Natural killer cell treated with Interleukin-12 subunit alpha and Interleukin-12 subunit beta and Interleukin-15 and Interleukin-18, amount 100 ng/mL, for 72 hours (primary cell): ENCODE data around the gene KITLG. TPM values are rescaled to one million over a fixed set of nuclear protein-coding genes. Genes with fewer than 3 reads are reported as not detected.
"Not testable (repeated sequence)": the region's sequence is repeated elsewhere in the genome, so short reads cannot be mapped to it uniquely, and the experiment has no call there.

Experiments used
- ATAC-seq, 2 donors: fragments of 150-1000 bp; cut with Tn5 transposase in 1 of 2; sonication (Bioruptor Pico), chemical (Tn5 transposase) in 1 of 2; 2 replicates each; pipeline ENCODE4 v1.10.0; 2021
- DNase-seq: peaks from one replicate; pipeline ENCODE4 v3.0.0; 2022; ENCODE audit warnings: low spot score
- H3K27ac Mint-ChIP-seq, 2 donors: 1 replicate in 1 of 2; 2 replicates in 1 of 2; pipeline ENCODE4 v1.8.0; 2022; ENCODE audit warnings: mixed read lengths in 2 of 2, mild to moderate bottlenecking in 1 of 2, moderate library complexity in 1 of 2
- H3K27me3 Mint-ChIP-seq, 2 donors: 1 replicate in 1 of 2; 2 replicates in 1 of 2; pipeline ENCODE4 v1.8.0; 2022; ENCODE audit warnings: mixed read lengths in 2 of 2
- H3K36me3 Mint-ChIP-seq: one replicate; pipeline ENCODE4 v1.8.0; 2022; ENCODE audit warnings: mixed read lengths
- H3K4me1 Mint-ChIP-seq, 2 donors: 1 replicate in 1 of 2; 2 replicates in 1 of 2; pipeline ENCODE4 v1.8.0; 2022; ENCODE audit warnings: low read depth in 2 of 2, mixed read lengths in 2 of 2, mild to moderate bottlenecking in 1 of 2
- H3K4me3 Mint-ChIP-seq: one replicate; pipeline ENCODE4 v1.8.0; 2022; ENCODE audit warnings: mixed read lengths
- H3K9me3 Mint-ChIP-seq: 2 replicates; pipeline ENCODE4 v1.8.0; 2022; ENCODE audit warnings: mixed read lengths
- total RNA-seq, 2 donors: library from RNA; stranded (reverse); gene quantifications; one replicate each; pipeline ENCODE4 v1.2.3, GENCODE V29; 2022

The KITLG gene
- total RNA-seq, 2 donors from 2014 or later, result not detected

- no peak overlapping the region for H3K4me3 Mint-ChIP-seq
- H3K9me3 Mint-ChIP-seq, result peaks cover 11% of the 10 kb centered on the region
- ATAC-seq (no peak), DNase-seq (no peak)
- no peaks in the 10 kb centered on the region for H3K4me1 Mint-ChIP-seq
- H3K36me3 Mint-ChIP-seq, result peaks cover 7% of the 10 kb centered on the region
- H3K27ac Mint-ChIP-seq, result no peak overlapping the region
- H3K27me3 Mint-ChIP-seq, result no peaks in the 10 kb centered on the region
Measured at GRCh38 chr12:88471331-88472045, 108.8 kb downstream of the KITLG start.

- Mint-ChIP-seq H3K4me3 (no peak overlapping the region), H3K36me3 (peaks cover 4% of the 10 kb centered on the region), H3K27me3 (no peaks in the 10 kb centered on the region), H3K27ac (no peak overlapping the region), H3K4me1 (no peaks in the 10 kb centered on the region), H3K9me3 (peaks cover 19% of the 10 kb centered on the region)
- ATAC-seq (no peak), DNase-seq (no peak)
Measured at GRCh38 chr12:88469154-88469553, 111.1 kb downstream of the KITLG start.

GRCh38 chr12:88468581-88468980 lies 111.7 kb downstream of the KITLG start:
- Mint-ChIP-seq H3K4me3 (no peak overlapping the region), H3K9me3 (peaks cover 23% of the 10 kb centered on the region), H3K27ac (no peak overlapping the region), H3K36me3 (peaks cover 4% of the 10 kb centered on the region), H3K27me3 (no peaks in the 10 kb centered on the region), H3K4me1 (no peaks in the 10 kb centered on the region)
- ATAC-seq (no peak), DNase-seq (no peak)

GRCh38 chr12:88466708-88467107 lies 113.6 kb downstream of the KITLG start:
- H3K36me3 Mint-ChIP-seq, H3K4me1 Mint-ChIP-seq, ATAC-seq, DNase-seq, H3K4me3 Mint-ChIP-seq, H3K27ac Mint-ChIP-seq, H3K27me3 Mint-ChIP-seq: not testable (repeated sequence)
- peaks cover 23% of the 10 kb centered on the region for H3K9me3 Mint-ChIP-seq

- H3K4me1 Mint-ChIP-seq, result no peaks in the 10 kb centered on the region
- DNase-seq (no peak), ATAC-seq (no peak)
- no peaks in the 10 kb centered on the region for H3K27me3 Mint-ChIP-seq
- H3K4me3 Mint-ChIP-seq, result no peak overlapping the region
- no peak overlapping the region for H3K27ac Mint-ChIP-seq
- peaks cover 11% of the 10 kb centered on the region for H3K9me3 Mint-ChIP-seq
- no peaks in the 10 kb centered on the region for H3K36me3 Mint-ChIP-seq
Measured at GRCh38 chr12:88458327-88458726, 121.9 kb downstream of the KITLG start.

GRCh38 chr12:88453323-88453722 lies 126.9 kb downstream of the KITLG start:
- Mint-ChIP-seq H3K27ac (no peak overlapping the region), H3K27me3 (no peaks in the 10 kb centered on the region), H3K36me3 (no peaks in the 10 kb centered on the region)

GRCh38 chr12:88451205-88451604 lies 129.1 kb downstream of the KITLG start:
- H3K4me3 Mint-ChIP-seq, result no peak overlapping the region
- H3K27me3 Mint-ChIP-seq, result no peaks in the 10 kb centered on the region
- H3K27ac Mint-ChIP-seq, result no peak overlapping the region
- DNase-seq (no peak), ATAC-seq (no peak)
- peaks cover 6% of the 10 kb centered on the region for H3K9me3 Mint-ChIP-seq
- H3K4me1 Mint-ChIP-seq, result no peaks in the 10 kb centered on the region
- H3K36me3 Mint-ChIP-seq, result no peaks in the 10 kb centered on the region

More at GRCh38 chr12:88453323-88453722, 126.9 kb downstream of the KITLG start:
- Mint-ChIP-seq H3K4me1 (no peaks in the 10 kb centered on the region), H3K9me3 (peaks cover 9% of the 10 kb centered on the region), H3K4me3 (no peak overlapping the region)
- DNase-seq (no peak), ATAC-seq (no peak)

- Mint-ChIP-seq H3K27ac (no peak overlapping the region), H3K4me1 (no peaks in the 10 kb centered on the region), H3K27me3 (no peaks in the 10 kb centered on the region), H3K9me3 (peaks cover 6% of the 10 kb centered on the region), H3K4me3 (no peak overlapping the region), H3K36me3 (no peaks in the 10 kb centered on the region)
- no peak for ATAC-seq
- no peak for DNase-seq
Measured at GRCh38 chr12:88450136-88450535, 130.1 kb downstream of the KITLG start.

GRCh38 chr12:88448337-88448915 lies 131.8 kb downstream of the KITLG start:
- Mint-ChIP-seq H3K9me3 (peaks cover 3% of the 10 kb centered on the region), H3K4me3 (no peak overlapping the region), H3K4me1 (no peaks in the 10 kb centered on the region), H3K27ac (no peak overlapping the region), H3K27me3 (no peaks in the 10 kb centered on the region), H3K36me3 (no peaks in the 10 kb centered on the region)
- DNase-seq, result no peak
- no peak for ATAC-seq

GRCh38 chr12:88445705-88446394 lies 134.4 kb downstream of the KITLG start:
- DNase-seq, result no peak
- H3K36me3 Mint-ChIP-seq, result peaks cover 4% of the 10 kb centered on the region
- peaks cover 5% of the 10 kb centered on the region for H3K9me3 Mint-ChIP-seq

GRCh38 chr12:88444481-88444880 lies 135.8 kb downstream of the KITLG start:
- DNase-seq (no peak), ATAC-seq (no peak)
- Mint-ChIP-seq H3K4me3 (no peak overlapping the region), H3K27ac (no peak overlapping the region), H3K9me3 (peaks cover 10% of the 10 kb centered on the region), H3K36me3 (peaks cover 12% of the 10 kb centered on the region), H3K4me1 (no peaks in the 10 kb centered on the region), H3K27me3 (no peaks in the 10 kb centered on the region)

More at GRCh38 chr12:88445705-88446394, 134.4 kb downstream of the KITLG start:
- ATAC-seq, result no peak
- Mint-ChIP-seq H3K27ac (no peak overlapping the region), H3K4me1 (no peaks in the 10 kb centered on the region), H3K4me3 (no peak overlapping the region), H3K27me3 (no peaks in the 10 kb centered on the region)
